ENCODE measurements around the gene FKBP2. TPM values are rescaled to one million over a fixed set of nuclear protein-coding genes. Genes with fewer than 3 reads are reported as not detected.

FKBP2 gene
- total RNA-seq, 1 donor from 2014 or later: 31.4 TPM

GRCh38 chr11:64251753-64252002 lies 10.8 kb downstream of the FKBP2 start:
- H3K4me3 Mint-ChIP-seq (ENCODE audit: unreplicated experiment): peak overlapping the region; percentile 92
- no peak for TF ChIP-seq CTCF (IDR thresholded peaks at IDR 0.05; ENCODE audit: partially characterized antibody, unreplicated experiment)
- peaks cover 12% of the 10 kb centered on the region for H3K4me1 Mint-ChIP-seq (ENCODE audit: low read depth, unreplicated experiment)
- H3K36me3 Mint-ChIP-seq (ENCODE audit: unreplicated experiment): no peaks in the 10 kb centered on the region
- DNase-seq: no peak
- peaks cover 11% of the 10 kb centered on the region for H3K27me3 Mint-ChIP-seq (ENCODE audit: unreplicated experiment)
- no peak overlapping the region for H3K27ac Mint-ChIP-seq (ENCODE audit: unreplicated experiment)
- H3K9me3 Mint-ChIP-seq (ENCODE audit: unreplicated experiment): peaks cover 9% of the 10 kb centered on the region

- H3K27ac Mint-ChIP-seq (ENCODE audit: unreplicated experiment): peak overlapping the region; percentile 17
- H3K4me3 Mint-ChIP-seq (ENCODE audit: unreplicated experiment): peak overlapping the region; percentile 92
- peaks cover 11% of the 10 kb centered on the region for H3K27me3 Mint-ChIP-seq (ENCODE audit: unreplicated experiment)
- H3K9me3 Mint-ChIP-seq (ENCODE audit: unreplicated experiment): peaks cover 9% of the 10 kb centered on the region
- no peaks in the 10 kb centered on the region for H3K36me3 Mint-ChIP-seq (ENCODE audit: unreplicated experiment)
- DNase-seq: no peak
- no peak for TF ChIP-seq CTCF (IDR thresholded peaks at IDR 0.05; ENCODE audit: partially characterized antibody, unreplicated experiment)
- peaks cover 12% of the 10 kb centered on the region for H3K4me1 Mint-ChIP-seq (ENCODE audit: low read depth, unreplicated experiment)
Observed at GRCh38 chr11:64252003-64252872, 11.3 kb downstream of the FKBP2 start.

GRCh38 chr11:64253043-64253442 lies 12.1 kb downstream of the FKBP2 start:
- H3K36me3 Mint-ChIP-seq (ENCODE audit: unreplicated experiment): no peaks in the 10 kb centered on the region
- H3K4me1 Mint-ChIP-seq (ENCODE audit: low read depth, unreplicated experiment): peaks cover 8% of the 10 kb centered on the region
- H3K9me3 Mint-ChIP-seq (ENCODE audit: unreplicated experiment): peaks cover 5% of the 10 kb centered on the region
- peaks cover 11% of the 10 kb centered on the region for H3K27me3 Mint-ChIP-seq (ENCODE audit: unreplicated experiment)
- TF ChIP-seq CTCF (IDR thresholded peaks at IDR 0.05; ENCODE audit: partially characterized antibody, unreplicated experiment): no peak
- peak overlapping the region; percentile 42 for H3K4me3 Mint-ChIP-seq (ENCODE audit: unreplicated experiment)
- no peak for DNase-seq
- no peak overlapping the region for H3K27ac Mint-ChIP-seq (ENCODE audit: unreplicated experiment)

- Mint-ChIP-seq H3K27me3 (ENCODE audit: unreplicated experiment) (peaks cover 11% of the 10 kb centered on the region), H3K9me3 (ENCODE audit: unreplicated experiment) (peaks cover 2% of the 10 kb centered on the region), H3K36me3 (ENCODE audit: unreplicated experiment) (no peaks in the 10 kb centered on the region), H3K27ac (ENCODE audit: unreplicated experiment) (no peak overlapping the region), H3K4me3 (ENCODE audit: unreplicated experiment) (peak overlapping the region; percentile 42), H3K4me1 (ENCODE audit: low read depth, unreplicated experiment) (peaks cover 4% of the 10 kb centered on the region)
- TF ChIP-seq CTCF (IDR thresholded peaks at IDR 0.05; ENCODE audit: partially characterized antibody, unreplicated experiment): no peak
- DNase-seq: no peak
Observed at GRCh38 chr11:64253481-64253880, 12.6 kb downstream of the FKBP2 start.

GRCh38 chr11:64254326-64254725 lies 13.4 kb downstream of the FKBP2 start:
- no peak for DNase-seq
- no peaks in the 10 kb centered on the region for H3K36me3 Mint-ChIP-seq (ENCODE audit: unreplicated experiment)
- H3K27ac Mint-ChIP-seq (ENCODE audit: unreplicated experiment): no peak overlapping the region
- H3K9me3 Mint-ChIP-seq (ENCODE audit: unreplicated experiment): peaks cover 2% of the 10 kb centered on the region
- peaks cover 7% of the 10 kb centered on the region for H3K27me3 Mint-ChIP-seq (ENCODE audit: unreplicated experiment)
- no peak overlapping the region for H3K4me3 Mint-ChIP-seq (ENCODE audit: unreplicated experiment)
- no peak for TF ChIP-seq CTCF (IDR thresholded peaks at IDR 0.05; ENCODE audit: partially characterized antibody, unreplicated experiment)
- peaks cover 4% of the 10 kb centered on the region for H3K4me1 Mint-ChIP-seq (ENCODE audit: low read depth, unreplicated experiment)

Measured in glutamatergic neuron (in vitro differentiated cells).